A549 (cell line): ENCODE data around the gene C1orf141.

ENCODE experiments used
- HMGXB4 ChIP-seq: fragments of 250-450 bp; sonication (Bioruptor Pico); IDR thresholded peaks from 2 replicates; pipeline ENCODE4 v1.5.0; 2021; ENCODE audit warnings: mild to moderate bottlenecking, moderate library complexity, borderline replicate concordance
- TF ChIP-seq, protein P1 (sequence below): fragments of >200 bp; sonication (Bioruptor Twin); formaldehyde crosslinking; IDR thresholded peaks from 3 replicates; pipeline ENCODE4 v1.5.1; 2016

DNA sequence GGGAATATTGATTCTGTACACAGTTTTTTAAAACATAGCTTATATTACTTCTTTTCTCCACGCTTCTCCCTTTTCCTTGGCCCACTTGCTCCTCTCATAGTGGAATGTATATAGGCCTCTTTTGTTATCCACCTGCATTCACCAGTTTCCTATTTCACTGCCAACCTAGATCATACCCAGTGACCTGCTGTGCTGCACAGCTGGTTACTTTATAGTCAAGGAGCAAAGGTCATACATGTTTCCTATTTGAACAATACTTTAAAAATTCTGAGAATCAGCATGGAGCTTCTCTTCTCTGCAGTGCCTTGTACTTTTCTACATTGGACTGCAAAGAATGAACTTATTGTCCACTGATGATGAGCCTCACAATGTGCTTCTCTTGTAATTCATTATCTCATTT lies 76.5 kb downstream of the C1orf141 start:
- no peak for TF ChIP-seq HMGXB4
- TF ChIP-seq, protein P1, sequence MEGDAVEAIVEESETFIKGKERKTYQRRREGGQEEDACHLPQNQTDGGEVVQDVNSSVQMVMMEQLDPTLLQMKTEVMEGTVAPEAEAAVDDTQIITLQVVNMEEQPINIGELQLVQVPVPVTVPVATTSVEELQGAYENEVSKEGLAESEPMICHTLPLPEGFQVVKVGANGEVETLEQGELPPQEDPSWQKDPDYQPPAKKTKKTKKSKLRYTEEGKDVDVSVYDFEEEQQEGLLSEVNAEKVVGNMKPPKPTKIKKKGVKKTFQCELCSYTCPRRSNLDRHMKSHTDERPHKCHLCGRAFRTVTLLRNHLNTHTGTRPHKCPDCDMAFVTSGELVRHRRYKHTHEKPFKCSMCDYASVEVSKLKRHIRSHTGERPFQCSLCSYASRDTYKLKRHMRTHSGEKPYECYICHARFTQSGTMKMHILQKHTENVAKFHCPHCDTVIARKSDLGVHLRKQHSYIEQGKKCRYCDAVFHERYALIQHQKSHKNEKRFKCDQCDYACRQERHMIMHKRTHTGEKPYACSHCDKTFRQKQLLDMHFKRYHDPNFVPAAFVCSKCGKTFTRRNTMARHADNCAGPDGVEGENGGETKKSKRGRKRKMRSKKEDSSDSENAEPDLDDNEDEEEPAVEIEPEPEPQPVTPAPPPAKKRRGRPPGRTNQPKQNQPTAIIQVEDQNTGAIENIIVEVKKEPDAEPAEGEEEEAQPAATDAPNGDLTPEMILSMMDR = no peak
